HG03575 (cell line): Measurements from ENCODE around the gene MYOZ3.

Source experiments
- ATAC-seq: cut with Tn5 transposase; IDR thresholded peaks from one replicate; pipeline ENCODE4 v1.9.1; 2021; ENCODE audit not compliant: unreplicated experiment, insufficient number of reproducible peaks, low FRiP score; ENCODE audit errors: extremely low read depth

The MYOZ3 gene

GRCh38 chr5:150640311-150641005 is 20.6 kb upstream of the MYOZ3 start, which contains the start of gene SYNPO:
SYNPO (plus strand) TSS chr5:150640660; CDS start chr5:150648276, 7,616 bp downstream.
- no peak for ATAC-seq

GRCh38 chr5:150641006-150641570 is 20.0 kb upstream of the MYOZ3 start:
- no peak for ATAC-seq

- ATAC-seq, result no peak
Measured at GRCh38 chr5:150641824-150642566, 19.1 kb upstream of the MYOZ3 start.

- no peak for ATAC-seq
Measured at GRCh38 chr5:150642567-150642927, 18.5 kb upstream of the MYOZ3 start.

GRCh38 chr5:150642991-150643710 is 17.9 kb upstream of the MYOZ3 start:
- ATAC-seq, result no peak

GRCh38 chr5:150644058-150644457 is 17.0 kb upstream of the MYOZ3 start:
- no peak for ATAC-seq

GRCh38 chr5:150644514-150644913 is 16.5 kb upstream of the MYOZ3 start:
- ATAC-seq, result no peak

- ATAC-seq, result no peak
Measured at GRCh38 chr5:150645070-150645700, 15.9 kb upstream of the MYOZ3 start.

- ATAC-seq, result no peak
Measured at GRCh38 chr5:150647275-150648251, 13.5 kb upstream of the MYOZ3 start.

GRCh38 chr5:150648294-150649107 is 12.6 kb upstream of the MYOZ3 start:
- ATAC-seq, result no peak

- ATAC-seq, result no peak
Measured at GRCh38 chr5:150649108-150650020, 11.7 kb upstream of the MYOZ3 start.

GRCh38 chr5:150650021-150651006 is 10.7 kb upstream of the MYOZ3 start:
- ATAC-seq, result no peak

- no peak for ATAC-seq
Measured at GRCh38 chr5:150651382-150651781, 9.7 kb upstream of the MYOZ3 start.

- ATAC-seq, result no peak
Measured at GRCh38 chr5:150651924-150652671, 9.0 kb upstream of the MYOZ3 start.
